ENCODE results near the gene ARL6IP5. TPM values are rescaled to one million over a fixed set of nuclear protein-coding genes. Genes with fewer than 3 reads are reported as not detected.

Gene ARL6IP5
- total RNA-seq, 1 experiment from 2014 or later = 30.0 TPM

DNA sequence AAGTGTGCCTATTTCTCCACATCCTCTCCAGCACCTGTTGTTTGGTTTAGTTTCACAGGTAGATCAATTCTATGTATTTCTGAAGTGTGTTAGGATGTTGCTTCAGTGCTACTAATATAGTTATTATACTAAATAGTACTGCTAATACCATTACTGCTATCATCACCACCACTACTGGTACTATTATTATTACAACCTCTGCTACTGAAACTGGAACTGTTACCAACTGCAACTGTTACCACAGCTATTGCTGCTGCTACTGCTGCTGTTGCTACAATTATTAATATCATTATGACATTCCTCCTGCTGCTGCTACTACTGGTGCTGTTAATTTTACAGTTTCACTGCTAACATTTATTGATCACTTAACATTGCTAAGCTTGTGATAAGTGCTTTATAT, 46.0 kb downstream of the ARL6IP5 start:
- H2AFZ ChIP-seq (ENCODE audit: low read depth, low read length, poor library complexity, severe bottlenecking) = no peak overlapping the region
- no peak overlapping the region for H3K9ac ChIP-seq (ENCODE audit: low read length)
- CTCF ChIA-PET = interaction anchor here (0.8 kb wide), 1 partner anchor 10 kb away, joined by 4 read pairs; no protein-coding TSS in a partner anchor
- POLR2A ChIA-PET = interaction anchor here (1.2 kb wide), 1 partner anchor 8 kb away, joined by 3 read pairs; the partner anchor contains the start of gene LMOD3
- H3K36me3 ChIP-seq (ENCODE audit: control insufficient read depth in 1 of 2, insufficient read depth in 2 of 2, low read length in 2 of 2) = no peaks in the 10 kb centered on the region
- TF ChIP-seq, protein P1, sequence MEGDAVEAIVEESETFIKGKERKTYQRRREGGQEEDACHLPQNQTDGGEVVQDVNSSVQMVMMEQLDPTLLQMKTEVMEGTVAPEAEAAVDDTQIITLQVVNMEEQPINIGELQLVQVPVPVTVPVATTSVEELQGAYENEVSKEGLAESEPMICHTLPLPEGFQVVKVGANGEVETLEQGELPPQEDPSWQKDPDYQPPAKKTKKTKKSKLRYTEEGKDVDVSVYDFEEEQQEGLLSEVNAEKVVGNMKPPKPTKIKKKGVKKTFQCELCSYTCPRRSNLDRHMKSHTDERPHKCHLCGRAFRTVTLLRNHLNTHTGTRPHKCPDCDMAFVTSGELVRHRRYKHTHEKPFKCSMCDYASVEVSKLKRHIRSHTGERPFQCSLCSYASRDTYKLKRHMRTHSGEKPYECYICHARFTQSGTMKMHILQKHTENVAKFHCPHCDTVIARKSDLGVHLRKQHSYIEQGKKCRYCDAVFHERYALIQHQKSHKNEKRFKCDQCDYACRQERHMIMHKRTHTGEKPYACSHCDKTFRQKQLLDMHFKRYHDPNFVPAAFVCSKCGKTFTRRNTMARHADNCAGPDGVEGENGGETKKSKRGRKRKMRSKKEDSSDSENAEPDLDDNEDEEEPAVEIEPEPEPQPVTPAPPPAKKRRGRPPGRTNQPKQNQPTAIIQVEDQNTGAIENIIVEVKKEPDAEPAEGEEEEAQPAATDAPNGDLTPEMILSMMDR (IDR thresholded peaks at IDR 0.05 in 2 of 3, conservative IDR thresholded peaks at IDR 0.05 in 1 of 3; ENCODE audit: borderline replicate concordance in 1 of 3, insufficient read depth in 1 of 3, low read depth in 2 of 3, low read length in 2 of 3) = no peak
- TF ChIP-seq SP1 (IDR thresholded peaks at IDR 0.05; ENCODE audit: low read depth) (no peak), ELF1 (IDR thresholded peaks at IDR 0.05; ENCODE audit: borderline replicate concordance, low read depth) (no peak), YY1 (IDR thresholded peaks at IDR 0.05; ENCODE audit: extremely low read depth, insufficient replicate concordance, low read depth, low read length) (no peak), SIN3A (IDR thresholded peaks at IDR 0.05; ENCODE audit: low read depth) (no peak), JUND (IDR thresholded peaks at IDR 0.05) (no peak), CBX3 (IDR thresholded peaks at IDR 0.05; ENCODE audit: low read depth) (no peak), POLR2A (IDR thresholded peaks at IDR 0.05; ENCODE audit: borderline replicate concordance, extremely low read depth, insufficient read depth, insufficient read length) (no peak), RAD21 (IDR thresholded peaks at IDR 0.05; ENCODE audit: low read depth) (no peak), TCF7L2 (IDR thresholded peaks at IDR 0.05; ENCODE audit: borderline replicate concordance, extremely low read depth, insufficient read depth, insufficient read length) (no peak), EGR1 (IDR thresholded peaks at IDR 0.05; ENCODE audit: low read depth) (no peak), CEBPB (IDR thresholded peaks at IDR 0.05; ENCODE audit: low read depth) (no peak), ZFX (IDR thresholded peaks at IDR 0.05) (no peak), ZNF274 (IDR thresholded peaks at IDR 0.05; ENCODE audit: low read depth, low read length) (no peak)
- TF ChIP-seq, protein P2, sequence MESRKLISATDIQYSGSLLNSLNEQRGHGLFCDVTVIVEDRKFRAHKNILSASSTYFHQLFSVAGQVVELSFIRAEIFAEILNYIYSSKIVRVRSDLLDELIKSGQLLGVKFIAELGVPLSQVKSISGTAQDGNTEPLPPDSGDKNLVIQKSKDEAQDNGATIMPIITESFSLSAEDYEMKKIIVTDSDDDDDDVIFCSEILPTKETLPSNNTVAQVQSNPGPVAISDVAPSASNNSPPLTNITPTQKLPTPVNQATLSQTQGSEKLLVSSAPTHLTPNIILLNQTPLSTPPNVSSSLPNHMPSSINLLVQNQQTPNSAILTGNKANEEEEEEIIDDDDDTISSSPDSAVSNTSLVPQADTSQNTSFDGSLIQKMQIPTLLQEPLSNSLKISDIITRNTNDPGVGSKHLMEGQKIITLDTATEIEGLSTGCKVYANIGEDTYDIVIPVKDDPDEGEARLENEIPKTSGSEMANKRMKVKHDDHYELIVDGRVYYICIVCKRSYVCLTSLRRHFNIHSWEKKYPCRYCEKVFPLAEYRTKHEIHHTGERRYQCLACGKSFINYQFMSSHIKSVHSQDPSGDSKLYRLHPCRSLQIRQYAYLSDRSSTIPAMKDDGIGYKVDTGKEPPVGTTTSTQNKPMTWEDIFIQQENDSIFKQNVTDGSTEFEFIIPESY (IDR thresholded peaks at IDR 0.05; ENCODE audit: extremely low read depth, insufficient replicate concordance, low read length) = no peak
- TF ChIP-seq, protein P3, sequence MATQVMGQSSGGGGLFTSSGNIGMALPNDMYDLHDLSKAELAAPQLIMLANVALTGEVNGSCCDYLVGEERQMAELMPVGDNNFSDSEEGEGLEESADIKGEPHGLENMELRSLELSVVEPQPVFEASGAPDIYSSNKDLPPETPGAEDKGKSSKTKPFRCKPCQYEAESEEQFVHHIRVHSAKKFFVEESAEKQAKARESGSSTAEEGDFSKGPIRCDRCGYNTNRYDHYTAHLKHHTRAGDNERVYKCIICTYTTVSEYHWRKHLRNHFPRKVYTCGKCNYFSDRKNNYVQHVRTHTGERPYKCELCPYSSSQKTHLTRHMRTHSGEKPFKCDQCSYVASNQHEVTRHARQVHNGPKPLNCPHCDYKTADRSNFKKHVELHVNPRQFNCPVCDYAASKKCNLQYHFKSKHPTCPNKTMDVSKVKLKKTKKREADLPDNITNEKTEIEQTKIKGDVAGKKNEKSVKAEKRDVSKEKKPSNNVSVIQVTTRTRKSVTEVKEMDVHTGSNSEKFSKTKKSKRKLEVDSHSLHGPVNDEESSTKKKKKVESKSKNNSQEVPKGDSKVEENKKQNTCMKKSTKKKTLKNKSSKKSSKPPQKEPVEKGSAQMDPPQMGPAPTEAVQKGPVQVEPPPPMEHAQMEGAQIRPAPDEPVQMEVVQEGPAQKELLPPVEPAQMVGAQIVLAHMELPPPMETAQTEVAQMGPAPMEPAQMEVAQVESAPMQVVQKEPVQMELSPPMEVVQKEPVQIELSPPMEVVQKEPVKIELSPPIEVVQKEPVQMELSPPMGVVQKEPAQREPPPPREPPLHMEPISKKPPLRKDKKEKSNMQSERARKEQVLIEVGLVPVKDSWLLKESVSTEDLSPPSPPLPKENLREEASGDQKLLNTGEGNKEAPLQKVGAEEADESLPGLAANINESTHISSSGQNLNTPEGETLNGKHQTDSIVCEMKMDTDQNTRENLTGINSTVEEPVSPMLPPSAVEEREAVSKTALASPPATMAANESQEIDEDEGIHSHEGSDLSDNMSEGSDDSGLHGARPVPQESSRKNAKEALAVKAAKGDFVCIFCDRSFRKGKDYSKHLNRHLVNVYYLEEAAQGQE (IDR thresholded peaks at IDR 0.05; ENCODE audit: low read depth) = no peak
- no peaks in the 10 kb centered on the region for H3K27me3 ChIP-seq (ENCODE audit: insufficient read depth, low read length)
- ATAC-seq = no peak
- no peaks in the 10 kb centered on the region for H3K4me1 ChIP-seq (ENCODE audit: control insufficient read depth in 1 of 2, insufficient read depth in 2 of 2, low read length in 2 of 2)
- no peak overlapping the region for H3K27ac ChIP-seq (ENCODE audit: low read depth, low read length)
- intact Hi-C loops (cut with micrococcal nuclease) = no loop called here
- H3K4me2 ChIP-seq (ENCODE audit: low read length) = no peak overlapping the region
- H3K79me2 ChIP-seq (ENCODE audit: insufficient read depth, low read length) = no peaks in the 10 kb centered on the region
- H3K9me3 ChIP-seq (ENCODE audit: control insufficient read depth in 1 of 2, insufficient read depth in 1 of 2, low read depth in 1 of 2, low read length in 2 of 2) = no peaks in the 10 kb centered on the region
- no peaks in the 10 kb centered on the region for H3K9me2 ChIP-seq (ENCODE audit: insufficient read depth)
- BruUV-seq (replicated peaks) = no TSS peak
- DNase-seq (ENCODE audit: low read depth, low spot score) = no peak
- no peaks in the 10 kb centered on the region for H4K20me1 ChIP-seq (ENCODE audit: insufficient read depth)
- H3K4me3 ChIP-seq (replicated peaks in 1 of 2; ENCODE audit: low read depth in 1 of 2, low read length in 2 of 2) = no peak overlapping the region
- RAD21 ChIA-PET (ENCODE audit: low non-redundant PET in 1 of 2, low total read pairs in 2 of 2, uncharacterized antibody in 2 of 2, unreplicated experiment in 2 of 2) = no interaction called here

Measured in HCT116 (cell line).